IPS-20b (cell line): ENCODE results near the gene NIN.

ENCODE experiments used
- H3K27ac ChIP-seq: one replicate; pipeline ENCODE4 v1.5.1; 2013; ENCODE audit warnings: low read length
- H3K27me3 ChIP-seq: 2 replicates; pipeline ENCODE4 v1.6.1; 2013; ENCODE audit warnings: mild to moderate bottlenecking, low read length, inconsistent platforms; ENCODE audit not compliant: insufficient read depth
- H3K36me3 ChIP-seq: 2 replicates; pipeline ENCODE4 v1.6.1; 2013; ENCODE audit warnings: low read depth, mild to moderate bottlenecking, inconsistent platforms, low read length, moderate library complexity; ENCODE audit not compliant: insufficient read depth
- H3K4me1 ChIP-seq: 2 replicates; pipeline ENCODE4 v1.6.1; 2013; ENCODE audit warnings: mild to moderate bottlenecking, control low read depth, inconsistent platforms, low read length, moderate library complexity; ENCODE audit not compliant: insufficient read depth
- H3K4me3 ChIP-seq: 2 replicates; pipeline ENCODE4 v1.5.1; 2013; ENCODE audit warnings: mild to moderate bottlenecking, low read length, inconsistent platforms
- H3K9ac ChIP-seq: 2 replicates; pipeline ENCODE4 v1.6.1; 2013; ENCODE audit warnings: low read depth, mild to moderate bottlenecking, inconsistent platforms, low read length, moderate library complexity
- H3K9me3 ChIP-seq: 2 replicates; pipeline ENCODE4 v1.6.1; 2013; ENCODE audit warnings: mild to moderate bottlenecking, low read depth, low read length, inconsistent platforms; ENCODE audit not compliant: insufficient read depth

The NIN gene

DNA sequence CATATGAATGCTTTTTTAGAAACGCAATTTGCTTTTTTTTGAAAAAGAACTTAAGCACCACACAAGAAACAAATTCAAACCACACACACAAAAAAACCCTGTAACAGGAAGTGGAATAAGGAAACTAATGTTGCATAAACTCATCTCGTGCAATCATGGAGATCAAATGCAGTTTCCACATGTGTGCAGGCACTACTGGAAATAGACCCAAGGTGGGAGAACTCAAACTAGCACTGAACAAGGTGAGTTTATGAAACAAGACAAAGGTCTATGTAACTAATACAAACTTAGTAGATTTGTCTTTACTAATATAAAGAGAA is 17.5 kb downstream of the NIN start:
- Histone ChIP-seq H3K4me1 (peaks cover 14% of the 10 kb centered on the region; the same call in 1 of the 2 replicates), H3K36me3 (0 out of 2 replicates have a peak, but pooled peaks cover 3% of the 10 kb centered on the region)

DNA sequence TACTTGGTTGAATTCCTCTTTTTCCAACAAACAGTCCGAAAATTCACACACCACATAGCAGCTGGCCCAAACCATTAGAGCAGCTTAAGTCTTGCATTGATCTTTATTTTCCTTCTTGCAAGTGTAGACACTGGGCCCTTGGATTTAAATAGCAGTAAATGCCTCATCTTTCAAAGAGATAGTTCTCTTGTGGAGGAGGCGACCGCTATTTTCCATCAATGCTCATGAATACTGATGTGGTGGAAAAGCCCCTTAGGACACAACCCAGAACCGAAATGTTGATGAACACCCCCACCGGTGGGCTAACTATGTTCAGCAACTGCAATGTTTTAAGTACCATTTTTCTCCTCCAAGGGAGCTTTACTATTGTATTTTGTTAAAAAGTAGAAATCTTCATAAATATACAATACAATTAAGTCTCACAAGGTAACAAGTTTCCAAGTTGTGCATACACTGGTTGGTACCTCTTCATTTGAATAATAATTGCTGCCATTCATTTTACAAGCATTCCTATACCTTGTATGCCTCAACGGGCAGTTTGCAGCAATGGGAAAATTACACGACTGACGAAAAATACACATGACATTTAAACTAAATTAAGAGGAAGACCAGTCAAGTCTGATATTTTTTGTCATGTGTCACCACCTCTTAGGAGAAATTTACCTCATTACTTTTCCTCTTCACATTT is 18.0 kb downstream of the NIN start:
- Histone ChIP-seq H3K36me3 (no peaks in the 10 kb centered on the region), H3K9ac (no peak overlapping the region), H3K4me1 (peaks cover 15% of the 10 kb centered on the region; the same call in 1 of the 2 replicates), H3K9me3 (no peaks in the 10 kb centered on the region; the same call in 1 of the 2 replicates), H3K27ac (no peak overlapping the region), H3K4me3 (no peak overlapping the region), H3K27me3 (no peaks in the 10 kb centered on the region)

More for the DNA sequence above, 17.5 kb downstream of the NIN start:
- Histone ChIP-seq H3K9me3 (no peaks in the 10 kb centered on the region; the same call in 1 of the 2 replicates), H3K9ac (no peak overlapping the region), H3K4me3 (no peak overlapping the region), H3K27ac (no peak overlapping the region), H3K27me3 (no peaks in the 10 kb centered on the region)

DNA sequence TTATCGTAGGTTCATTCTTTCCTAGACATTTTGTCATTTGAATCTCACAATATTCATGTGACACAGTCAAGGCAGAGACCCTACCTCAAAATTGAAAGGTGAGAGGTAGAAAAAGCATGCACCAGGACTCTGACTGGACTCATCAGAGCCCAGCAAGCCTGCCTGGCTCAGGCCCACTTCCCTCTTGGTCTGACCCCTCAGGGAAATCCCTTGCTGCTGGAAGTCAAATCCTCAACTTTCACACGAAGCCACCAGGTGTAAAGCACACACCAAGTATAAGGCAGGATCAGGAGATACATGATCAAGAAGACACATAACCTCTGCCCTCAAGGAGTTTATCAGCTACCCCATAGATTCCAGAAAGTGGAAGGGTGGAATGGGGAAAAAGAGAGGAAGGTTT is 18.8 kb downstream of the NIN start:
- H3K36me3 ChIP-seq, result no peaks in the 10 kb centered on the region
- H3K9me3 ChIP-seq, result no peaks in the 10 kb centered on the region; the same call in 1 of the 2 replicates
- peaks cover 18% of the 10 kb centered on the region; the same call in 1 of the 2 replicates for H3K4me1 ChIP-seq
- no peaks in the 10 kb centered on the region for H3K27me3 ChIP-seq
- H3K27ac ChIP-seq, result no peak overlapping the region
- H3K4me3 ChIP-seq, result no peak overlapping the region
- no peak overlapping the region for H3K9ac ChIP-seq

DNA sequence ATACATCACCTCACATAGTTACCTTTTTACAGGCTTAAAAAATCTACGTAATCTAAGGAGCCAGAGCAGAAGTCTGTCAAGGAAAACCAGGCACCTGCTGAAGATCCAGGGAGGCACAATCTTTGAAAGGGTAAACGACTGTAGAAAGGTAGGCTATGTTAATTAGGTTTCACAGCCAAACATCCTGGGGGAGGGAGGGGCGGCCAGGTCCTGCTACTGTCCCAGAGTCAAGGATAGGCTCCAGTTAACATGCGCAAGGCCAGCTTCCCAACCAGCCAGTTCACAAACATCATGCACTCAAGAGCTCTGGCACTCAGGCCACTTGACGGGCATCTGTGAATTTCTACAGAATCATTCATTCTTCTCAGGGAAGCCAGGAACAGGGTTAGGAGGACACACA is 22.9 kb downstream of the NIN start:
- no peaks in the 10 kb centered on the region for H3K9me3 ChIP-seq
- no peaks in the 10 kb centered on the region for H3K36me3 ChIP-seq

DNA sequence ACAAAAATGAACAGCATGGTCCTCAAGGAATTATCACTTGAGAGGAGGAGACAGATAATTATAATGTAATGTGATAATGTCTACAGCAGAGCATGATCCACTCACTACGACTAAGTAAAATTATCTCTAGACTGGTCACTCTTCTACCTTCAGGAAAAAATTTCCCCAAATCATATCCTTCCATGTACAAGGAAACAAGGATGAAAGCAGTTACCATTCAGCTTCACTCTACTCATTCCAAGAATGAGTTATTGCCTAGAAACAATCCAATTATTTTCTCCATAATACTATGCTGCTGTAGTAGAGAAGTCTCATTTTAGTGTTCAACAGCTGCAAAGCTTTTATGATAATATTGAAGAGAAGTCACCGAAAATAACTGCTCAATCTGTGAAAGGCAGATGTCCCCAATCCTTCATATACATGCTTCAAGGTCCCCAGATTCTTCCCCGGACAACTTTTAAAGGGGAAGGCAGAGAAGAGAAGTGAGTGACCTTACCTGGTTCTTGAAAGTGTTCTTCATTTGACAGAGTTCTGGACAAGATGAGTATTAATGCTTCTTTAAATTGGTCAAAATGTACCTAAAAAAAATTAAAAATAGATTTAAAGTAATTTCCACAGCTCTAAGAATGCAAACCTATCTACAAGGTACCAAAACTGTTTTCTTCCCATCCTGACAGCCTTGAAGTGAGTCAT is 24.6 kb downstream of the NIN start:
- Histone ChIP-seq H3K9me3 (no peaks in the 10 kb centered on the region), H3K36me3 (no peaks in the 10 kb centered on the region), H3K27me3 (no peaks in the 10 kb centered on the region), H3K9ac (no peak overlapping the region), H3K4me1 (peaks cover 4% of the 10 kb centered on the region; the same call in 1 of the 2 replicates), H3K4me3 (no peak overlapping the region), H3K27ac (no peak overlapping the region)

More for the DNA sequence above, 22.9 kb downstream of the NIN start:
- H3K9ac ChIP-seq, result no peak overlapping the region
- H3K4me1 ChIP-seq, result peaks cover 12% of the 10 kb centered on the region; the same call in 1 of the 2 replicates
- no peak overlapping the region for H3K4me3 ChIP-seq
- no peaks in the 10 kb centered on the region for H3K27me3 ChIP-seq
- H3K27ac ChIP-seq, result no peak overlapping the region

DNA sequence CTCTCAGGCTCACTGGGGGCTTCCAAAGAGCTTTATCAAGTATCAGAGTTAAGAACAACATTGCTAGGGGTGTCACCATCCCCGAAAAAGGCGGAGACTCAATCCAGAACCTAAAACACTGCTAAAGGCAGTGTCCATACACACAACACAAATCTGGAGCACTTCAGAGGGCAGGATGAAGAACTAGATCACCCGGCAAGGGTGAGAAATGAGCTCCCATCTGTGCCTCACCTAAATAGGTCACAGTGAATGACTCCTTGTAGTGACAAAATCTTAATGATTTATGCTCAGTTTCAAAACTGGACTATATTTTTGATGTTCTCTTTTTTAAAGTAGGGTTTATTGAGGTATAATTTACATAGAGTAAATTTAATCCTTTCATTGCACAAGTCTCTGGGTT is 25.6 kb downstream of the NIN start:
- Histone ChIP-seq H3K9ac (no peak overlapping the region), H3K27me3 (no peaks in the 10 kb centered on the region), H3K4me1 (peaks cover 4% of the 10 kb centered on the region; the same call in 1 of the 2 replicates), H3K27ac (no peak overlapping the region), H3K9me3 (no peaks in the 10 kb centered on the region), H3K4me3 (no peak overlapping the region), H3K36me3 (no peaks in the 10 kb centered on the region)

DNA sequence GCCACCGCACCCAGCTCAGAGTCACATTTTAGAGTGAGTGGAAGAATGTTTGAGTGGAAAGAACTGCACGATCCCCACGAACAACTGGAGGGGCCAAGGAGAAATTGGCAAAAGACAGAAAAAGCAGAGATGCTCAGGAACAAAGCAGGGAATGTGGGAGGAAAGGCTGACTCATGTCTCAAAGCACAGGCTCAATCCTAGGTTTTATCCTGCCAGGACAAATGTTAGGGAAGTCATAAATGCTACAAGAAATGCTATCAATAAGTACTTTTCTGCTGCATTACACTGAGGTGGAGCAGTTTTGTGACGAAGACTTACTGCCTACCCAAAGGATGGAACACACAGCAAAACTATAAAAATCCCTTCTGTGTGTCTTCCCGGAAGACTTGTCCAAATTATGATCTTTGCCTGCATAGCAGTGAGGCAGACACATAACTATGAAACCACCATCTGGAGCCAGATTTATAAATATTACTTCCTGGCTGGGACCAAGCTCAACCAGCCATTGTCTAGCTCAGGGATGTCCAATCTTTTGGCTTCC is 26.7 kb downstream of the NIN start:
- no peak overlapping the region for H3K4me3 ChIP-seq

DNA sequence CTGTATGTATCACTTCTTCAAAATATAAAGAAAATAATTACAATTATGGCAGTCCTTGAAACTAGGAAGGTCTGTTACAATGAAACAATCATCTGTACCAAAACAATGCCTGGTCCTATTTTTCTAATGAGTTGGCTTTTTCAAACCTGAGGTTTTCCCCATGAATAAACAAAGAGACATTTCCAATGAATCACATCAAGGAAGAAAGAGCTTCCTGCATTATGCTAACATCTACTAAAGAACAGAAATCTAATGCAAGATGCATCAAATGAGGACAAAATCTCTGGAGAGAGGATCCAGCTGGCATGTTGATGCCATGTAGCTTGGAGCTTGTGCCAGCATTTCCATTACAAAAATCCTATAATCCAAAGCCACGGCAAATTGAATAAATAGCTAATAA is 29.3 kb downstream of the NIN start:
- Histone ChIP-seq H3K4me1 (peaks cover 5% of the 10 kb centered on the region), H3K4me3 (no peak overlapping the region), H3K9ac (no peak overlapping the region), H3K9me3 (no peaks in the 10 kb centered on the region), H3K27me3 (no peaks in the 10 kb centered on the region), H3K36me3 (no peaks in the 10 kb centered on the region), H3K27ac (no peak overlapping the region)

More for the DNA sequence above, 26.7 kb downstream of the NIN start:
- H3K27ac ChIP-seq, result no peak overlapping the region
- no peaks in the 10 kb centered on the region for H3K9me3 ChIP-seq
- no peaks in the 10 kb centered on the region for H3K27me3 ChIP-seq
- peaks cover 4% of the 10 kb centered on the region; the same call in 1 of the 2 replicates for H3K4me1 ChIP-seq
- no peak overlapping the region for H3K9ac ChIP-seq
- H3K36me3 ChIP-seq, result no peaks in the 10 kb centered on the region

DNA sequence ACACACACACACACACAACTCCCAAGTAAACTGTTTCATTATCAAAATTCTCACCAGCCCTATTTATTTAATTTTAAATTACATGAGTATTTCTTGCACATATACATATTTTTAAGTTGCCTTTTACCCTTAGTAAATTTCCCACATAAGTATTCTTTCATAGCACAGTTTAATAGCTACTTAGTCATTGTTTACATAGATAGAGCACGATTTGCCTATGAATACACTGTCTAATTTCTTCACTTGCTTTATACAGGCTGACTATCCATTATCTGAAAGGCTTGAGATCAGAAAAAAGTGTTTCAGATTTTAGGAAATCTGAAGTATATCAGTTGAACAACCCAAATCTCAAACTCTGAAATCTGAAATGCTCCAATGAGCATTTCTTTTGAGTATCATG is 30.9 kb downstream of the NIN start:
- Histone ChIP-seq H3K9me3 (no peaks in the 10 kb centered on the region), H3K9ac (no peak overlapping the region), H3K27me3 (no peaks in the 10 kb centered on the region), H3K4me3 (no peak overlapping the region), H3K4me1 (peaks cover 5% of the 10 kb centered on the region), H3K27ac (no peak overlapping the region), H3K36me3 (no peaks in the 10 kb centered on the region)

DNA sequence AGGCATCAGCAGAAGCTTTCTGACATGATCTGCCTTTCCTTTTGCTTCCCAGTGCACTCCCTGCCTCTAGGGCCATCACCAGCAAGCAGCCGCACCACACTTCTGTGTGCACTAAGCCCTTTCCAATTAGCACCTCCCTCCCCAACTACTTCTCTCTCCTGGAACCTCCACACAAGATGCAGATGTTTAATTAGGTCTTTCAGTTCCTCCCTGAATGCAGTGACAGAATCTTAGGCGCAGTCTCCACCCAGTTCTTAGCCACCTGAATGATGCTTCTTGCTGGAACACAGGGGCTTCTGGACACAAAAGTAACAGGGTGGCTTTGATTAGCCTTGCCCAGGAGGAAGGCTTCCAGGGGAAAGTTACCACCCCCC is 32.9 kb downstream of the NIN start:
- no peaks in the 10 kb centered on the region for H3K27me3 ChIP-seq
- H3K9me3 ChIP-seq, result no peaks in the 10 kb centered on the region
- H3K36me3 ChIP-seq, result no peaks in the 10 kb centered on the region
- peaks cover 5% of the 10 kb centered on the region for H3K4me1 ChIP-seq
- no peak overlapping the region for H3K9ac ChIP-seq
- no peak overlapping the region for H3K4me3 ChIP-seq
- no peak overlapping the region for H3K27ac ChIP-seq

DNA sequence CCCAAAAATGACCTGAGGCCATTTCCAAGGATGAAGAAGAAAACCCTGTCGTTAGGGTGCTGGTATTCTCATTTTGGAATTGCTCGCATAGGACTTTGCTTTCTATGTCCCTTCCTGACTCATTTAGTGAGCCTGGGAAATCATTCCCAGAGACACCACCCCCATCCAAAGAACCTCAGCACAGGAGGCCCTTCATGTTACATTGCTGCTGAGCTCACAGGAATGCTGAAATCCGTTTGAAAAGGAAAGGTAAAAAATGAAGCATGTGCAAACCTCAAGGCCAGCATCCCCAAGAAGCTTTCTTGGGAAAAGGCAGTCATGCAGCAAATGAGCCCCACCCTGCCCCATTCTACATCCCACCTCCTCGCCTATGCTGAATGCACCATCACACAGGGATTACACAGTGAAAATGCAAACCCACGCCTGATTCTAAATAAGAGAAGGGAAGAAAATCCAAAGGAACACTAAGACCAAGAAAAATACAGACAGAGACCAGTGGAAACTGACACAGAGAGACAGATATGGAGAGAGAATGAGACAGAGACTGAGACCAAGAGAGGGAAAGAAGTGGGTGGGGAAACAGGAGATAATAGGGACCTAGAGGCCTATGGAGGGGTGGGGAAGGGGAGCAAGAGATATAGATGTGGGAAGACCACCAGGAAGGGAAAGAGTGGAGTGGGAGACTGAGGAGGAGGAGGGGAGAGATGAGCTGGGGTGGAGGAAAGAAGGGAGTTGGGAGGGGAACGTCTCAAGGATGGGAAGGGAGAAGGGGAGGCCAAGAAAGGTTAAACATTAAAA is 33.5 kb downstream of the NIN start:
- Histone ChIP-seq H3K9me3 (no peaks in the 10 kb centered on the region), H3K4me1 (peaks cover 5% of the 10 kb centered on the region), H3K27ac (no peak overlapping the region), H3K36me3 (peaks cover 4% of the 10 kb centered on the region; the same call in 1 of the 2 replicates), H3K27me3 (no peaks in the 10 kb centered on the region), H3K9ac (no peak overlapping the region), H3K4me3 (no peak overlapping the region)
